ENCODE measurements around the gene AVPI1. TPM values are rescaled to one million over a fixed set of nuclear protein-coding genes. Genes with fewer than 3 reads are reported as not detected.

AVPI1 gene
- total RNA-seq, 4 donors from 2014 or later = 1.4 to 14.1 (median 3.0) TPM

- in situ Hi-C loops (cut with MboI; ENCODE audit: low sequenced_read_pairs in 4 of 4) = no loop called here
- H3K27me3 ChIP-seq = no peaks in the 10 kb centered on the region
- H3K27ac ChIP-seq = no peak overlapping the region
- peaks cover 0 to 61% of the 10 kb centered on the region in 2 donors for H3K36me3 ChIP-seq
- intact Hi-C loops (cut with DNase I; ENCODE audit: low total_unique reads) = no loop called here
- no peak for ATAC-seq
- H3K9me3 ChIP-seq = no peaks in the 10 kb centered on the region
- H3K4me1 ChIP-seq = no peaks in the 10 kb centered on the region
- H3K4me3 ChIP-seq = no peak overlapping the region
- no peak for TF ChIP-seq CTCF (IDR thresholded peaks at IDR 0.05 in 4 of 5, conservative IDR thresholded peaks at IDR 0.05 in 1 of 5)
- no peak for TF ChIP-seq POLR2A (IDR thresholded peaks at IDR 0.05)
- DNase-seq = no peak
Observed at GRCh38 chr10:97667463-97667862, 19.6 kb downstream of the AVPI1 start.

GRCh38 chr10:97666992-97667391, 20.0 kb downstream of the AVPI1 start:
- no peaks in the 10 kb centered on the region for H3K9me3 ChIP-seq
- in situ Hi-C loops (cut with MboI; ENCODE audit: low sequenced_read_pairs in 4 of 4) (no loop called here), intact Hi-C loops (cut with DNase I; ENCODE audit: low total_unique reads) (no loop called here)
- no peak overlapping the region for H3K27ac ChIP-seq
- DNase-seq (no peak), ATAC-seq (no peak)
- H3K27me3 ChIP-seq = no peaks in the 10 kb centered on the region
- no peak overlapping the region for H3K4me3 ChIP-seq
- peaks cover 0 to 65% of the 10 kb centered on the region in 2 donors for H3K36me3 ChIP-seq
- TF ChIP-seq CTCF (IDR thresholded peaks at IDR 0.05 in 4 of 5, conservative IDR thresholded peaks at IDR 0.05 in 1 of 5) (no peak), POLR2A (IDR thresholded peaks at IDR 0.05) (no peak)
- H3K4me1 ChIP-seq = no peaks in the 10 kb centered on the region

GRCh38 chr10:97664282-97664850, 22.7 kb downstream of the AVPI1 start:
- ATAC-seq (no peak), DNase-seq (no peak)
- Histone ChIP-seq H3K27ac (no peak overlapping the region), H3K36me3 (peaks cover 0 to 72% of the 10 kb centered on the region in 2 donors), H3K4me3 (no peak overlapping the region), H3K9me3 (no peaks in the 10 kb centered on the region), H3K4me1 (no peaks in the 10 kb centered on the region), H3K27me3 (no peaks in the 10 kb centered on the region)
- TF ChIP-seq POLR2A (IDR thresholded peaks at IDR 0.05) = no peak
- TF ChIP-seq CTCF (IDR thresholded peaks at IDR 0.05 in 4 of 5, conservative IDR thresholded peaks at IDR 0.05 in 1 of 5) = no peak
- intact Hi-C loops (cut with DNase I; ENCODE audit: low total_unique reads) = no loop called here
- in situ Hi-C loops (cut with MboI; ENCODE audit: low sequenced_read_pairs in 4 of 4) = no loop called here

- Histone ChIP-seq H3K9me3 (no peaks in the 10 kb centered on the region), H3K4me1 (no peaks in the 10 kb centered on the region), H3K27ac (no peak overlapping the region), H3K27me3 (no peaks in the 10 kb centered on the region), H3K4me3 (no peak overlapping the region), H3K36me3 (peaks cover 0 to 77% of the 10 kb centered on the region in 2 donors)
- ATAC-seq (no peak), DNase-seq (no peak)
- intact Hi-C loops (cut with DNase I; ENCODE audit: low total_unique reads) = no loop called here
- TF ChIP-seq POLR2A (IDR thresholded peaks at IDR 0.05) (no peak), CTCF (IDR thresholded peaks at IDR 0.05 in 4 of 5, conservative IDR thresholded peaks at IDR 0.05 in 1 of 5) (no peak)
- in situ Hi-C loops (cut with MboI; ENCODE audit: low sequenced_read_pairs in 4 of 4) = no loop called here
Observed at GRCh38 chr10:97659589-97659988, 27.5 kb downstream of the AVPI1 start.

- Histone ChIP-seq H3K27me3 (no peaks in the 10 kb centered on the region), H3K27ac (no peak overlapping the region), H3K4me1 (no peaks in the 10 kb centered on the region), H3K4me3 (no peak overlapping the region), H3K36me3 (peaks cover 0 to 79% of the 10 kb centered on the region in 2 donors), H3K9me3 (no peaks in the 10 kb centered on the region)
- TF ChIP-seq CTCF (IDR thresholded peaks at IDR 0.05 in 4 of 5, conservative IDR thresholded peaks at IDR 0.05 in 1 of 5) (no peak), POLR2A (IDR thresholded peaks at IDR 0.05) (no peak)
- ATAC-seq (no peak), DNase-seq (no peak)
- in situ Hi-C loops (cut with MboI; ENCODE audit: low sequenced_read_pairs in 4 of 4) (no loop called here), intact Hi-C loops (cut with DNase I; ENCODE audit: low total_unique reads) (no loop called here)
Observed at GRCh38 chr10:97656777-97657176, 30.3 kb downstream of the AVPI1 start.

Measured in gastrocnemius medialis (tissue), 4 donors.